Astrocyte of the cerebellum (primary cell): ENCODE results near the gene EVC.

ENCODE experiments used
- DNase-seq: peaks from one replicate; pipeline ENCODE4 v3.0.0-alpha.2; 2011; ENCODE audit warnings: low read depth
- H3K4me3 ChIP-seq: 2 replicates; pipeline ENCODE4 v1.5.1; 2011; ENCODE audit warnings: mild to moderate bottlenecking, low read depth, low read length, moderate library complexity
- CTCF ChIP-seq: IDR thresholded peaks from 2 replicates; pipeline ENCODE4 v1.5.1; 2012; ENCODE audit warnings: low read length, low read depth, moderate library complexity, mild to moderate bottlenecking; ENCODE audit errors: missing control alignments
- in situ Hi-C: cut with HindIII; loops from 2 replicates; pipeline ENCODE4 v1.10.0; 2017; ENCODE audit warnings: low sequenced_read_pairs

The EVC gene

GRCh38 chr4:5705647-5706320 is 5.2 kb upstream of the EVC start:
- DNase-seq = no peak
- H3K4me3 ChIP-seq = no peak overlapping the region
- TF ChIP-seq CTCF = no peak
- in situ Hi-C loops = no loop called here

- TF ChIP-seq CTCF = no peak
- no peak overlapping the region for H3K4me3 ChIP-seq
- DNase-seq = no peak
- in situ Hi-C loops = no loop called here
Measured at GRCh38 chr4:5706486-5707290, 4.3 kb upstream of the EVC start.

GRCh38 chr4:5707366-5707765 is 3.6 kb upstream of the EVC start:
- in situ Hi-C loops = no loop called here
- peak overlapping the region; percentile 68 for H3K4me3 ChIP-seq
- TF ChIP-seq CTCF = no peak
- no peak for DNase-seq

- peak; percentile 2 for TF ChIP-seq CTCF
- peak overlapping the region; percentile 68 for H3K4me3 ChIP-seq
- in situ Hi-C loops = no loop called here
- DNase-seq = no peak
Measured at GRCh38 chr4:5707778-5708448, 3.1 kb upstream of the EVC start.

- TF ChIP-seq CTCF = no peak
- DNase-seq = no peak
- in situ Hi-C loops = no loop called here
- peak within 1 kb of the TSS; percentile 68 for H3K4me3 ChIP-seq
Measured at GRCh38 chr4:5708449-5709206, 2.4 kb upstream of the EVC start, which contains the start of gene EVC2. EVC2 (minus strand) TSS chr4:5708559; CDS start chr4:5708513, 46 bp downstream.

- H3K4me3 ChIP-seq = no peak overlapping the region
- DNase-seq = no peak
- in situ Hi-C loops = no loop called here
Measured at GRCh38 chr4:5709207-5709575, 1.8 kb upstream of the EVC start.

More at GRCh38 chr4:5709207-5709575, 1.8 kb upstream of the EVC start:
- TF ChIP-seq CTCF = no peak
